SKM-1 (cell line): ENCODE data around the gene FGF7.
"Not testable (repeated sequence)": the region's sequence is repeated elsewhere in the genome, so short reads cannot be mapped to it uniquely, and the experiment has no call there.

Experiments
- DNase-seq: peaks from one replicate; lab custom pipeline; 2025; ENCODE audit not compliant: unreplicated experiment; lab: John Stamatoyannopoulos, UW

FGF7 gene

GRCh38 chr15:49438962-49439631 lies 16.1 kb downstream of the FGF7 start:
- peak; percentile 78 for DNase-seq

- no peak for DNase-seq
These were observed 16.8 kb downstream of the FGF7 start for GRCh38 chr15:49439678-49440395.

- DNase-seq: no peak
These were observed 18.3 kb downstream of the FGF7 start for GRCh38 chr15:49441356-49441755.

- no peak for DNase-seq
These were observed 18.8 kb downstream of the FGF7 start for GRCh38 chr15:49441816-49442215.

- no peak for DNase-seq
These were observed 29.6 kb downstream of the FGF7 start for GRCh38 chr15:49452595-49452994.

- DNase-seq: no peak
These were observed 33.1 kb downstream of the FGF7 start for GRCh38 chr15:49456166-49456565.

GRCh38 chr15:49458145-49458544 lies 35.1 kb downstream of the FGF7 start:
- no peak for DNase-seq

GRCh38 chr15:49460411-49460941 lies 37.4 kb downstream of the FGF7 start:
- DNase-seq: no peak

- DNase-seq: no peak
These were observed 39.3 kb downstream of the FGF7 start for GRCh38 chr15:49462232-49462844.

GRCh38 chr15:49464522-49464921 lies 41.5 kb downstream of the FGF7 start:
- DNase-seq: no peak

- no peak for DNase-seq
These were observed 43.1 kb downstream of the FGF7 start for GRCh38 chr15:49466119-49466518.

GRCh38 chr15:49467746-49468480 lies 44.9 kb downstream of the FGF7 start:
- no peak for DNase-seq

- no peak for DNase-seq
These were observed 45.4 kb downstream of the FGF7 start for GRCh38 chr15:49468481-49468839.

- not testable (repeated sequence) for DNase-seq
These were observed 48.2 kb downstream of the FGF7 start for GRCh38 chr15:49471248-49471647.

- no peak for DNase-seq
These were observed 48.7 kb downstream of the FGF7 start for GRCh38 chr15:49471733-49472132.

- DNase-seq: no peak
These were observed 49.3 kb downstream of the FGF7 start for GRCh38 chr15:49472338-49472737.

GRCh38 chr15:49473031-49473430 lies 50.0 kb downstream of the FGF7 start:
- no peak for DNase-seq

- not testable (repeated sequence) for DNase-seq
These were observed 55.0 kb downstream of the FGF7 start for GRCh38 chr15:49478021-49478420.

GRCh38 chr15:49478982-49479381 lies 55.9 kb downstream of the FGF7 start:
- not testable (repeated sequence) for DNase-seq

GRCh38 chr15:49485401-49485800 lies 62.4 kb downstream of the FGF7 start:
- DNase-seq: not testable (repeated sequence)

- DNase-seq: no peak
These were observed 67.9 kb downstream of the FGF7 start for GRCh38 chr15:49490966-49491365.
